Mammary epithelial cell (primary cell): Measurements from ENCODE around the gene CSNK1G2.

ENCODE experiments used
- EZH2 ChIP-seq: IDR thresholded peaks from 2 replicates; pipeline ENCODE4 v1.6.1; 2012; ENCODE audit warnings: low read length, inconsistent platforms, borderline replicate concordance
- TF ChIP-seq, protein P1 (sequence below), 2 donors: IDR thresholded peaks in 1 of 2; conservative IDR thresholded peaks in 1 of 2; 2 replicates each; pipeline ENCODE4 v1.5.1; 2011 to 2012; ENCODE audit warnings: inconsistent platforms in 2 of 2, low read length in 2 of 2, mild to moderate bottlenecking in 2 of 2, control low read depth in 1 of 2, low read depth in 1 of 2; ENCODE audit not compliant: insufficient read depth in 1 of 2; ENCODE audit errors: extremely low read depth in 1 of 2

- TF ChIP-seq, protein P1, sequence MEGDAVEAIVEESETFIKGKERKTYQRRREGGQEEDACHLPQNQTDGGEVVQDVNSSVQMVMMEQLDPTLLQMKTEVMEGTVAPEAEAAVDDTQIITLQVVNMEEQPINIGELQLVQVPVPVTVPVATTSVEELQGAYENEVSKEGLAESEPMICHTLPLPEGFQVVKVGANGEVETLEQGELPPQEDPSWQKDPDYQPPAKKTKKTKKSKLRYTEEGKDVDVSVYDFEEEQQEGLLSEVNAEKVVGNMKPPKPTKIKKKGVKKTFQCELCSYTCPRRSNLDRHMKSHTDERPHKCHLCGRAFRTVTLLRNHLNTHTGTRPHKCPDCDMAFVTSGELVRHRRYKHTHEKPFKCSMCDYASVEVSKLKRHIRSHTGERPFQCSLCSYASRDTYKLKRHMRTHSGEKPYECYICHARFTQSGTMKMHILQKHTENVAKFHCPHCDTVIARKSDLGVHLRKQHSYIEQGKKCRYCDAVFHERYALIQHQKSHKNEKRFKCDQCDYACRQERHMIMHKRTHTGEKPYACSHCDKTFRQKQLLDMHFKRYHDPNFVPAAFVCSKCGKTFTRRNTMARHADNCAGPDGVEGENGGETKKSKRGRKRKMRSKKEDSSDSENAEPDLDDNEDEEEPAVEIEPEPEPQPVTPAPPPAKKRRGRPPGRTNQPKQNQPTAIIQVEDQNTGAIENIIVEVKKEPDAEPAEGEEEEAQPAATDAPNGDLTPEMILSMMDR (conservative IDR thresholded peaks at IDR 0.05 in 1 of 2, IDR thresholded peaks at IDR 0.05 in 1 of 2; ENCODE audit: extremely low read depth in 1 of 2, insufficient read depth in 1 of 2, low read depth in 1 of 2, low read length in 2 of 2): no peak
- TF ChIP-seq EZH2: no peak
These were observed 12.6 kb downstream of the CSNK1G2 start for GRCh38 chr19:1953441-1954094.
